Endothelial cell of umbilical vein (primary cell): ENCODE results near the gene NPFFR2. TPM values are rescaled to one million over a fixed set of nuclear protein-coding genes. Genes with fewer than 3 reads are reported as not detected.

Experiments
- BruUV-seq: library from RNA; stranded (reverse); fragments of 400-500 nt; replicated peaks from 2 replicates; lab custom pipeline; 2021; lab: Mats Ljungman, UMichigan
- CTCF ChIA-PET: fragments of 300-600, 350-600 bp; sonication (Branson Sonifier 250); formaldehyde crosslinking; loops from one replicate; lab custom pipeline; 2021; ENCODE audit warnings: antibody characterized with exemption, inconsistent platforms; lab: Charles Lee
- POLR2A ChIA-PET: fragments of 300-600, 350-600 bp; sonication (Branson Sonifier 250); formaldehyde crosslinking; loops from one replicate; lab custom pipeline; 2021; ENCODE audit warnings: antibody characterized with exemption, inconsistent platforms; lab: Charles Lee
- DNase-seq: peaks from one replicate; pipeline ENCODE4 v3.0.0-alpha.2; 2011; ENCODE audit warnings: low read depth, low spot score
- FAIRE-seq: peaks from 2 replicates; lab custom pipeline; 2011; peaks lifted over from hg19 to GRCh38; lab: Jason Lieb, UNC
- H2AFZ ChIP-seq: 2 replicates; pipeline ENCODE4 v1.6.0; 2012; ENCODE audit warnings: low read depth, low read length, control low read depth, inconsistent platforms
- H3K27ac ChIP-seq: 2 replicates; pipeline ENCODE4 v1.5.1; 2011; ENCODE audit warnings: low read depth, mild to moderate bottlenecking, control low read depth, low read length, moderate library complexity; ENCODE audit not compliant: insufficient read depth
- H3K27me3 ChIP-seq, 2 experiments: 2 replicates each; pipeline versions ENCODE4 v1.6.0 to v1.6.1; 2011; ENCODE audit warnings: low read length in 2 of 2, mixed read lengths in 1 of 2; ENCODE audit not compliant: control insufficient read depth in 2 of 2, insufficient read depth in 2 of 2
- H3K36me3 ChIP-seq, 2 experiments: 2 replicates in 1 of 2; 3 replicates in 1 of 2; pipeline ENCODE4 v1.5.1; 2011; ENCODE audit warnings: low read length in 2 of 2, mild to moderate bottlenecking in 1 of 2, moderate library complexity in 1 of 2; ENCODE audit not compliant: control insufficient read depth in 2 of 2, insufficient read depth in 2 of 2; ENCODE audit errors: extremely low read depth in 1 of 2
- H3K4me1 ChIP-seq: 3 replicates; pipeline ENCODE4 v1.5.1; 2011; ENCODE audit warnings: mild to moderate bottlenecking, low read length; ENCODE audit not compliant: control insufficient read depth, insufficient read depth; ENCODE audit errors: extremely low read depth
- H3K4me2 ChIP-seq: 2 replicates; pipeline ENCODE4 v1.6.1; 2011; ENCODE audit warnings: low read length, control low read depth, mixed read lengths; ENCODE audit not compliant: insufficient read depth
- H3K4me3 ChIP-seq, 3 experiments: fragments of 200-600 bp in 1 of 3; sonication (generic), shearing (Covaris generic) in 1 of 3; replicated peaks in 1 of 3; 2 replicates each; pipeline ENCODE4 v1.5.1; 2011 to 2016; ENCODE audit warnings: control low read depth in 3 of 3, low read length in 3 of 3, mild to moderate bottlenecking in 2 of 3, inconsistent platforms in 1 of 3, low read depth in 1 of 3, moderate library complexity in 1 of 3; ENCODE audit not compliant: insufficient read depth in 1 of 3
- H3K79me2 ChIP-seq: 2 replicates; pipeline ENCODE4 v1.6.0; 2012; ENCODE audit warnings: low read length, inconsistent platforms; ENCODE audit not compliant: control insufficient read depth, insufficient read depth
- H3K9ac ChIP-seq: replicated peaks from 2 replicates; pipeline ENCODE3; 2011; ENCODE audit warnings: low read length, control low read depth; ENCODE audit not compliant: insufficient read depth; ENCODE audit errors: extremely low read depth
- H3K9me1 ChIP-seq: replicated peaks from 3 replicates; pipeline ENCODE4 v1.6.0; 2011; ENCODE audit warnings: mild to moderate bottlenecking, low read length; ENCODE audit not compliant: control insufficient read depth, insufficient read depth; ENCODE audit errors: extremely low read depth
- H3K9me3 ChIP-seq: replicated peaks from 2 replicates; pipeline ENCODE4 v1.5.1; 2012; ENCODE audit warnings: low read length, inconsistent platforms; ENCODE audit not compliant: control insufficient read depth, insufficient read depth
- H4K20me1 ChIP-seq: replicated peaks from 2 replicates; pipeline ENCODE3; 2011; ENCODE audit warnings: mild to moderate bottlenecking, low read length; ENCODE audit not compliant: control insufficient read depth, insufficient read depth; ENCODE audit errors: extremely low read depth
- EZH2 ChIP-seq: IDR thresholded peaks from 2 replicates; pipeline ENCODE4 v1.6.1; 2012; ENCODE audit warnings: borderline replicate concordance, low read depth, mild to moderate bottlenecking, moderate library complexity, low read length, inconsistent platforms; ENCODE audit not compliant: severe bottlenecking
- FOS ChIP-seq: IDR thresholded peaks from 2 replicates; pipeline ENCODE4 v1.6.1; 2011; ENCODE audit warnings: mild to moderate bottlenecking, low read length, moderate library complexity, borderline replicate concordance; ENCODE audit not compliant: insufficient read depth
- GATA2 ChIP-seq: IDR thresholded peaks from 2 replicates; pipeline ENCODE4 v1.7.0; 2011; ENCODE audit warnings: low read depth, mild to moderate bottlenecking, moderate library complexity, mixed read lengths, low read length; ENCODE audit not compliant: insufficient read length, insufficient read depth
- JUN ChIP-seq: IDR thresholded peaks from 2 replicates; pipeline ENCODE4 v1.6.1; 2011; ENCODE audit warnings: borderline replicate concordance, low read depth; ENCODE audit not compliant: insufficient read length, insufficient read depth
- MYC ChIP-seq: IDR thresholded peaks from one replicate; pipeline ENCODE4 v1.6.1; 2011; ENCODE audit warnings: mild to moderate bottlenecking, low read depth, low read length
- POLR2A ChIP-seq: IDR thresholded peaks from 2 replicates; pipeline ENCODE4 v1.6.1; 2012; ENCODE audit warnings: low read depth, mild to moderate bottlenecking, control low read depth, low read length
- POLR2AphosphoS5 ChIP-seq: IDR thresholded peaks from 2 replicates; pipeline ENCODE4 v1.6.1; 2012; ENCODE audit warnings: low read depth, mild to moderate bottlenecking, control low read depth, low read length, moderate library complexity; ENCODE audit not compliant: insufficient read depth
- dilution Hi-C: fragments of 300-500 bp; cut with MboI; formaldehyde crosslinking; loops from one replicate; pipeline ENCODE4 v1.15.0; 2019; ENCODE audit warnings: low sequenced_read_pairs; ENCODE audit not compliant: extremely low pct_ligation_motif_present
- intact Hi-C: fragments of 100-400 bp; cut with micrococcal nuclease; formaldehyde crosslinking; loops from one replicate; pipeline ENCODE4 v1.10.0; 2022
- polyA plus RNA-seq, 4 experiments: library from polyadenylated mRNA; depleted of rRNA in 3 of 4; stranded (reverse) in 3 of 4; unstranded in 1 of 4; fragments of >200 nt; gene quantifications; 2 replicates each; pipeline versions ENCODE4 v1.2.1 to v1.2.3, GENCODE V29; 2011 to 2012; ENCODE audit warnings: missing spikeins in 1 of 4
- total RNA-seq: library from RNA; stranded (reverse); gene quantifications from 2 replicates; pipeline ENCODE4 v1.2.3, GENCODE V29; 2021
- TF ChIP-seq, protein P1 (sequence below), 2 donors: IDR thresholded peaks; 1 replicate in 1 of 2; 2 replicates in 1 of 2; pipeline ENCODE4 v1.5.1; 2011; ENCODE audit warnings: low read length in 2 of 2, mild to moderate bottlenecking in 2 of 2, moderate library complexity in 2 of 2, control low read depth in 1 of 2, inconsistent platforms in 1 of 2, low read depth in 1 of 2; ENCODE audit not compliant: insufficient read depth in 1 of 2; ENCODE audit errors: extremely low read depth in 1 of 2
- TF ChIP-seq, protein P2 (sequence below): IDR thresholded peaks from 2 replicates; pipeline ENCODE4 v1.6.1; 2011; ENCODE audit not compliant: insufficient read depth, insufficient read length

The NPFFR2 gene
- total and polyA plus RNA-seq, 2 donors (not counting 3 experiments of a cell fraction or from before 2014, with no cell fraction given): 0.06 TPM; not detected in 1

DNA sequence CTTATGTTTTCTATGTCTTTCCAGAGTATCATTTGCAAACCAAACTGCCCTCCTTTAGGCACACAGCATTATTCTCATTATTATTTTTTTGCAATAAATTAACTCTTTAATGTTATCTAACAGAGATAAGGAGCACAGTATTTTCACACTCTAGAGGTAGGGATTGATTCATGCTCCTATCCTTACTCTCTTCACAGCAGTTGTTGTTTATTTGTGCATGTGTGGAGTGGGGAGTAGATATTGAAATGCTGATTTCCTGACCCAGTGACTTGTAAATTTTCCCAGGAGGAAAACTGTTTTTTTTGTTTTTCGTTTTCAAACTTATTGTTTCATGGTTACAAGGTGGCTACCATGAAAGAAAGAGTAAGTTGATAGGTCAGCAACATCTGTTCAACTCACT is 140.0 kb downstream of the NPFFR2 start:
- ChIA-PET POLR2A (no interaction called here), CTCF (no interaction called here)
- no peak overlapping the region for H3K27ac ChIP-seq
- H3K27me3 ChIP-seq: no peaks in the 10 kb centered on the region
- no peak overlapping the region for H3K4me2 ChIP-seq
- no peaks in the 10 kb centered on the region for H3K36me3 ChIP-seq
- FAIRE-seq (no peak), DNase-seq (no peak)
- no peak overlapping the region for H2AFZ ChIP-seq
- TF ChIP-seq POLR2A: no peak
- no peak for TF ChIP-seq POLR2AphosphoS5
- TF ChIP-seq EZH2: no peak
- TF ChIP-seq, protein P1, sequence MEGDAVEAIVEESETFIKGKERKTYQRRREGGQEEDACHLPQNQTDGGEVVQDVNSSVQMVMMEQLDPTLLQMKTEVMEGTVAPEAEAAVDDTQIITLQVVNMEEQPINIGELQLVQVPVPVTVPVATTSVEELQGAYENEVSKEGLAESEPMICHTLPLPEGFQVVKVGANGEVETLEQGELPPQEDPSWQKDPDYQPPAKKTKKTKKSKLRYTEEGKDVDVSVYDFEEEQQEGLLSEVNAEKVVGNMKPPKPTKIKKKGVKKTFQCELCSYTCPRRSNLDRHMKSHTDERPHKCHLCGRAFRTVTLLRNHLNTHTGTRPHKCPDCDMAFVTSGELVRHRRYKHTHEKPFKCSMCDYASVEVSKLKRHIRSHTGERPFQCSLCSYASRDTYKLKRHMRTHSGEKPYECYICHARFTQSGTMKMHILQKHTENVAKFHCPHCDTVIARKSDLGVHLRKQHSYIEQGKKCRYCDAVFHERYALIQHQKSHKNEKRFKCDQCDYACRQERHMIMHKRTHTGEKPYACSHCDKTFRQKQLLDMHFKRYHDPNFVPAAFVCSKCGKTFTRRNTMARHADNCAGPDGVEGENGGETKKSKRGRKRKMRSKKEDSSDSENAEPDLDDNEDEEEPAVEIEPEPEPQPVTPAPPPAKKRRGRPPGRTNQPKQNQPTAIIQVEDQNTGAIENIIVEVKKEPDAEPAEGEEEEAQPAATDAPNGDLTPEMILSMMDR (IDR thresholded peaks at IDR 0.05; ENCODE audit: extremely low read depth in 1 of 2, insufficient read depth in 1 of 2, low read depth in 1 of 2, low read length in 2 of 2): no peak
- TF ChIP-seq, protein P2, sequence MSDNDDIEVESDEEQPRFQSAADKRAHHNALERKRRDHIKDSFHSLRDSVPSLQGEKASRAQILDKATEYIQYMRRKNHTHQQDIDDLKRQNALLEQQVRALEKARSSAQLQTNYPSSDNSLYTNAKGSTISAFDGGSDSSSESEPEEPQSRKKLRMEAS: no peak
- no peak for TF ChIP-seq GATA2
- TF ChIP-seq JUN: no peak
- no peak for TF ChIP-seq FOS
- TF ChIP-seq MYC: no peak
- H3K79me2 ChIP-seq: no peaks in the 10 kb centered on the region
- H4K20me1 ChIP-seq: no peaks in the 10 kb centered on the region
- no peak overlapping the region for H3K9ac ChIP-seq
- intact Hi-C loops: no loop called here
- H3K9me3 ChIP-seq: no peaks in the 10 kb centered on the region
- H3K9me1 ChIP-seq: no peaks in the 10 kb centered on the region
- BruUV-seq: no TSS peak
- H3K4me3 ChIP-seq: no peak overlapping the region
- dilution Hi-C loops: no loop called here
- no peaks in the 10 kb centered on the region for H3K4me1 ChIP-seq
